ENCODE data around the gene LSS. TPM values are rescaled to one million over a fixed set of nuclear protein-coding genes. Genes with fewer than 3 reads are reported as not detected.

The LSS gene
- total and polyA plus RNA-seq, 10 of the 15 experiments (the other 5 are each of a cell fraction or from before 2014, with no cell fraction given) = 2.9 to 82.4 (median 27.5) TPM

DNA sequence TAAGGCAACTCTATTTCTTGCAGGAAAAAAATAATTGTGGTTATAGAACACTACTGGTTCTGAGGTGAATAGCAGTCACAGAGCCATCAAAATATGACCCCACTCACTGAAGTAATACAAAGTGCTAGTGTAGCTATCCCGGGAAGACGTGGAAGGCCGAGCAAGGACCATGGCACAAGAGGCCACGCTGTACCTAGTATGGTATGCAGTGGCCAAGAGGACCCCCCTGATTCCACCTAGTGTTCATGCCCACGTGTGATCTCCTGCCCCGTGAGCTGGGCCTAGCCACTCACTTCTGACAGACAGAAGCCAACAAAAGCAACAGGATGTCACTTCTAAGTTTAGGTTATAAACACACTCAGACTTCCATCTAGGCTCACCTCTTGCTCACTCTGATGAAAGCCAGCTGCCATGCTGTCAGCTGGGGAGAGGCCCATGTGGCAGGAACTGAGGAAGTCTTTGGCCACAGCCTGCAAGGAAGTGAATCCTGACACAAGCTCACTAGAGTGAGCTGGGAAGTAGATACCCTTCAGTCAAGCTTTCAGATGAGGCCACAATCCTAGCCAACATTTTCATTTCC, 21.7 kb upstream of the LSS start:
- ATAC-seq (no peak), FAIRE-seq (no peak), DNase-seq (ENCODE audit: low read depth, low spot score) (no peak)
- TF ChIP-seq TCF3 (IDR thresholded peaks at IDR 0.05; ENCODE audit: borderline replicate concordance, insufficient read depth, low read depth, low read length) = peak; percentile 76; the same call in 1 of the 2 replicates
- TF ChIP-seq TCF12 (IDR thresholded peaks at IDR 0.05; ENCODE audit: low read depth, low read length) = 0 out of 2 replicates have a peak, but pooled peaks have one; percentile 46
- TF ChIP-seq, protein P1, sequence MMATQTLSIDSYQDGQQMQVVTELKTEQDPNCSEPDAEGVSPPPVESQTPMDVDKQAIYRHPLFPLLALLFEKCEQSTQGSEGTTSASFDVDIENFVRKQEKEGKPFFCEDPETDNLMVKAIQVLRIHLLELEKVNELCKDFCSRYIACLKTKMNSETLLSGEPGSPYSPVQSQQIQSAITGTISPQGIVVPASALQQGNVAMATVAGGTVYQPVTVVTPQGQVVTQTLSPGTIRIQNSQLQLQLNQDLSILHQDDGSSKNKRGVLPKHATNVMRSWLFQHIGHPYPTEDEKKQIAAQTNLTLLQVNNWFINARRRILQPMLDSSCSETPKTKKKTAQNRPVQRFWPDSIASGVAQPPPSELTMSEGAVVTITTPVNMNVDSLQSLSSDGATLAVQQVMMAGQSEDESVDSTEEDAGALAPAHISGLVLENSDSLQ (IDR thresholded peaks at IDR 0.05) = peak; percentile 33; the same call in 1 of the 2 replicates
- TF ChIP-seq, protein P2, sequence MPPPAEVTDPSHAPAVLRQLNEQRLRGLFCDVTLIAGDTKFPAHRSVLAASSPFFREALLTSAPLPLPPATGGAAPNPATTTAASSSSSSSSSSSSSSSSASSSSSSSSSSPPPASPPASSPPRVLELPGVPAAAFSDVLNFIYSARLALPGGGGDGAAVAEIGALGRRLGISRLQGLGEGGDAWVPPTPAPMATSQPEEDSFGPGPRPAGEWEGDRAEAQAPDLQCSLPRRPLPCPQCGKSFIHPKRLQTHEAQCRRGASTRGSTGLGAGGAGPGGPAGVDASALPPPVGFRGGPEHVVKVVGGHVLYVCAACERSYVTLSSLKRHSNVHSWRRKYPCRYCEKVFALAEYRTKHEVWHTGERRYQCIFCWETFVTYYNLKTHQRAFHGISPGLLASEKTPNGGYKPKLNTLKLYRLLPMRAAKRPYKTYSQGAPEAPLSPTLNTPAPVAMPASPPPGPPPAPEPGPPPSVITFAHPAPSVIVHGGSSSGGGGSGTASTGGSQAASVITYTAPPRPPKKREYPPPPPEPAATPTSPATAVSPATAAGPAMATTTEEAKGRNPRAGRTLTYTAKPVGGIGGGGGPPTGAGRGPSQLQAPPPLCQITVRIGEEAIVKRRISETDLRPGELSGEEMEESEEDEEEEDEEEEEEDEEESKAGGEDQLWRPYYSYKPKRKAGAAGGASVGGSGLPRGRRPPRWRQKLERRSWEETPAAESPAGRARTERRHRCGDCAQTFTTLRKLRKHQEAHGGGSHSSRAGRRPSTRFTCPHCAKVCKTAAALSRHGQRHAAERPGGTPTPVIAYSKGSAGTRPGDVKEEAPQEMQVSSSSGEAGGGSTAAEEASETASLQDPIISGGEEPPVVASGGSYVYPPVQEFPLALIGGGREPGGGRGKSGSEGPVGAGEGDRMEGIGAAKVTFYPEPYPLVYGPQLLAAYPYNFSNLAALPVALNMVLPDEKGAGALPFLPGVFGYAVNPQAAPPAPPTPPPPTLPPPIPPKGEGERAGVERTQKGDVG (CRISPR knock-in tag; IDR thresholded peaks at IDR 0.05) = no peak
- ChIA-PET CTCF (interaction anchor here (0.8 to 6.3 kb wide), 5 partner anchors 10 to 107 kb away, joined by 3 to 59 read pairs (median 4); partner anchors contain the start of gene LSS), SMC1A (ENCODE audit: uncharacterized antibody, unreplicated experiment) (interaction anchor here (0.9 to 1.2 kb wide), 2 partner anchors 17 to 18 kb away, joined by 5 to 6 read pairs; no protein-coding TSS in a partner anchor), RAD21 (ENCODE audit: unreplicated experiment) (interaction anchor here (1.2 kb wide), 1 partner anchor 22 kb away, joined by 5 read pairs; the partner anchor contains the start of gene LSS), POLR2A (interaction anchor here (0.7 to 1.1 kb wide), 2 partner anchors 10 to 18 kb away, joined by 3 to 5 read pairs; no protein-coding TSS in a partner anchor)
- H2AFZ ChIP-seq (ENCODE audit: control insufficient read depth, low read depth, low read length) = no peak overlapping the region
- H3K4me3 ChIP-seq = no peak overlapping the region
- H3K9ac ChIP-seq (ENCODE audit: control insufficient read depth, insufficient read depth, low read length) = no peak overlapping the region
- no peak overlapping the region for H3K4me2 ChIP-seq (ENCODE audit: control insufficient read depth, insufficient read depth)
- H3K27me3 ChIP-seq (replicated peaks in 1 of 2; ENCODE audit: control insufficient read depth in 2 of 2, insufficient read depth in 2 of 2, low read length in 1 of 2) = no peaks in the 10 kb centered on the region; a peak in 1 of 4 replicates
- intact Hi-C loops (cut with micrococcal nuclease; ENCODE audit: unreplicated experiment) (loop anchor here (5.0 kb wide), 1 partner anchor 72 kb away; the partner anchor contains the start of genes C21orf58 and PCNT), in situ Hi-C loops (cut with MboI) (no loop called here)
- H3K79me2 ChIP-seq (ENCODE audit: control insufficient read depth, insufficient read depth, low read length) = no peaks in the 10 kb centered on the region
- no peaks in the 10 kb centered on the region; the same call in 2 of the 3 replicates for H3K9me3 ChIP-seq (replicated peaks; ENCODE audit: control insufficient read depth, insufficient read depth, low read length)
- no TSS peak for BruUV-seq (replicated peaks)
- 87% methylated on average over 6 of the region's 6 CpGs for whole genome bisulfite sequencing (ENCODE audit: insufficient coverage, insufficient replicate concordance, low lambda C conversion rate, missing lambda C conversion rate)
- peaks cover 28 to 60% of the 10 kb centered on the region in 2 experiments for H3K36me3 ChIP-seq (ENCODE audit: control insufficient read depth in 2 of 2, insufficient read depth in 2 of 2, low read length in 1 of 2)
- no peaks in the 10 kb centered on the region for H4K20me1 ChIP-seq (ENCODE audit: control insufficient read depth, insufficient read depth)
- H3K4me1 ChIP-seq (ENCODE audit: control insufficient read depth, insufficient read depth, low read length) = peaks cover 15% of the 10 kb centered on the region
- peak overlapping the region; percentile 22; the same call in 1 of the 2 replicates for H3K27ac ChIP-seq (ENCODE audit: control insufficient read depth, insufficient read depth)

All from GM12878 (cell line).